ENCODE results near the gene ASCC2. TPM values are rescaled to one million over a fixed set of nuclear protein-coding genes. Genes with fewer than 3 reads are reported as not detected.
A peak's percentile ranks its signal among the peaks of the same experiment; 100 is the strongest.

The ASCC2 gene
- total and polyA plus RNA-seq, 2 experiments from 2014 or later, result 30.5 to 31.3 TPM

GRCh38 chr22:29798318-29798717, 39.8 kb downstream of the ASCC2 start:
- no peaks in the 10 kb centered on the region for H3K9me2 ChIP-seq (ENCODE audit: insufficient read depth)
- no peaks in the 10 kb centered on the region for H3F3A ChIP-seq (replicated peaks; ENCODE audit: low read depth)
- Mint-ChIP-seq H3K9me3 (no peaks in the 10 kb centered on the region), H3K4me1 (peaks cover 5% of the 10 kb centered on the region; the same call in 1 of the 3 replicates), H3K4me3 (no peak overlapping the region), H3K36me3 (ENCODE audit: low read depth) (peaks cover 14% of the 10 kb centered on the region; the same call in 2 of the 3 replicates), H3K27ac (peak overlapping the region; percentile 59; the same call in 1 of the 2 replicates), H3K27me3 (ENCODE audit: insufficient read depth, low read depth, poor library complexity) (no peaks in the 10 kb centered on the region)
- no peaks in the 10 kb centered on the region for H3K79me2 ChIP-seq (replicated peaks; ENCODE audit: insufficient read depth)
- no peak overlapping the region for H2AFZ ChIP-seq
- no peak overlapping the region for H3K4me3 ChIP-seq
- H3K27me3 ChIP-seq (ENCODE audit: insufficient read depth), result no peaks in the 10 kb centered on the region
- TF ChIP-seq STAT1 (IDR thresholded peaks at IDR 0.05; ENCODE audit: unreplicated experiment) (no peak), EZH2phosphoT487 (IDR thresholded peaks at IDR 0.05; ENCODE audit: unreplicated experiment) (no peak), CTCF (conservative IDR thresholded peaks at IDR 0.05; ENCODE audit: low read depth in 2 of 2) (no peak), ZNF114 (CRISPR knock-in tag; IDR thresholded peaks at IDR 0.05) (no peak), NANOG (IDR thresholded peaks at IDR 0.05; ENCODE audit: borderline replicate concordance) (no peak), JUNB (IDR thresholded peaks at IDR 0.05; ENCODE audit: unreplicated experiment) (no peak), EZH2 (IDR thresholded peaks at IDR 0.05; ENCODE audit: low read depth, unreplicated experiment) (no peak), ZNF462 (CRISPR knock-in tag; IDR thresholded peaks at IDR 0.05) (no peak), ZNF331 (CRISPR knock-in tag; IDR thresholded peaks at IDR 0.05; ENCODE audit: low read depth) (no peak), ETS1 (IDR thresholded peaks at IDR 0.05) (no peak), CREB1 (CRISPR knock-in tag; IDR thresholded peaks at IDR 0.05; ENCODE audit: low read depth) (no peak), POLR2AphosphoS5 (IDR thresholded peaks at IDR 0.05; ENCODE audit: low read depth) (no peak), REST (IDR thresholded peaks at IDR 0.05; ENCODE audit: unreplicated experiment) (no peak)
- no peaks in the 10 kb centered on the region for H4K20me1 ChIP-seq (replicated peaks; ENCODE audit: insufficient read depth)
- DNase-seq (ENCODE audit: low spot score) (no peak), ATAC-seq (no peak)
- no peaks in the 10 kb centered on the region; the same call in 1 of the 2 replicates for H3K4me1 ChIP-seq (ENCODE audit: insufficient read depth)
- H3K4me2 ChIP-seq, result no peak overlapping the region
- H3K27ac ChIP-seq (ENCODE audit: low read depth), result no peak overlapping the region
- H3K36me3 ChIP-seq (ENCODE audit: insufficient read depth), result no peaks in the 10 kb centered on the region; the same call in none of the 2 replicates
